ENCODE data around the gene ENTHD1.
"Not testable (repeated sequence)": the region's sequence is repeated elsewhere in the genome, so short reads cannot be mapped to it uniquely, and the experiment has no call there.

Gene ENTHD1

GRCh38 chr22:39744353-39744752 lies 149.2 kb downstream of the ENTHD1 start:
- Histone ChIP-seq H3K36me3 (ENCODE audit: insufficient read depth, low read length) (no peaks in the 10 kb centered on the region), H3K27me3 (ENCODE audit: insufficient read depth, low read length) (peaks cover 8% of the 10 kb centered on the region; the same call in 1 of the 2 replicates), H3K9me3 (ENCODE audit: insufficient read depth, low read depth, low read length) (no peaks in the 10 kb centered on the region), H3K9ac (ENCODE audit: low read depth, low read length) (no peak overlapping the region), H3K4me3 (ENCODE audit: low read length) (no peak overlapping the region), H3K4me1 (ENCODE audit: insufficient read depth, low read length) (no peaks in the 10 kb centered on the region), H3K27ac (ENCODE audit: low read depth, low read length) (no peak overlapping the region)

DNA sequence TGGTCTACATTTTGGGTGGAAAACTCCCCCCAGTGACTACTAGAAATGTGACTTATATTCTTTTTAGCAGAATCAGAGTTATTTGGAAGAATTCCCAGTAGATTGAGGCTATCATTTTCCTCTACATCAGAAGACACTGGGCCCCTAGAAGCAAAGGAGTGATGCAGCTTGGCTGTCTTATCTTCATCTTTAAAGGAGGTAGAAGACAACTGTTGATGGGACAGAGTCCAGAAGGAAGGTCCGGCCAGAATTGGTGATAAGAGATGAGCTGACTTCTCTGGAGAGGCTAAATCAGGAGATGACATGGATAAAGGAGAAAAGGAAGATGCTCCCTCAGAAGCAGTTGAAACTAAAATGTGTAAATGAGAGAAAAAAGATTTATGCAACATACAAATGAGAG lies 149.6 kb downstream of the ENTHD1 start:
- Histone ChIP-seq H3K36me3 (ENCODE audit: insufficient read depth, low read length) (no peaks in the 10 kb centered on the region), H3K4me1 (ENCODE audit: insufficient read depth, low read length) (no peaks in the 10 kb centered on the region), H3K4me3 (ENCODE audit: low read length) (no peak overlapping the region), H3K27me3 (ENCODE audit: insufficient read depth, low read length) (peaks cover 8% of the 10 kb centered on the region; the same call in 1 of the 2 replicates), H3K27ac (ENCODE audit: low read depth, low read length) (no peak overlapping the region), H3K9ac (ENCODE audit: low read depth, low read length) (no peak overlapping the region), H3K9me3 (ENCODE audit: insufficient read depth, low read depth, low read length) (no peaks in the 10 kb centered on the region)
- WGBS = 89% methylated on average over 1 of the region's 1 CpG

DNA sequence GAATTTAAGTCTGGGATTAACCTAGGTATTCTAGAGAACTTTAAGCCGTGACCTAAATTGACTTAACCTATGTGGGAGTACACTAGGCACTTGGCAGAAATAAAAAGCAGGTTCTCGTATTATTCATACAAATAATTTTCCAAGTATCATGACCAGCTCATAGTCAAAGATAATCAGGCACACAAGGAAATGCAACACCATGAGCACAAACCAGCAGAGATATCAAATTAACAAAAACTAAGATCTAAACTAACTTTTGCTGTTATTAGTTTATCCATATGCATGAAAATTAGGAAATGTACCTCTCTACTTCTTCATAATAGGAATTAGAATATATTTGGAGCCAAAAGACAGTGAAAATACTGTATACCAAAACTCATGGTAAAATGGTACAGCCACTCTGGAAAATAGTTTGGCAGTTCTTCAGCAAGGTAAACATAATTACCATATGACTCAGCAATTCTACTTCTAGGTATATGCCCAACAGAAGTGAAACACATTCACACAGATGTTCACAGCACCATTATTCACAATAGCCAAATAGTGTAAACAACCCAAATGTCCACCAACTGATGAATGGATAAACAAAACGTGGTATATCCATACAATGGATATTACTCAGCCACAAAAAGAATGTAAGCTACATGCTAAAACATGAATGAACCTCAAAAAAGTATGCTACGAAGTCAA lies 154.1 kb downstream of the ENTHD1 start:
- H3K27ac ChIP-seq (ENCODE audit: low read depth, low read length) = no peak overlapping the region

GRCh38 chr22:39738746-39739145 lies 154.8 kb downstream of the ENTHD1 start:
- Histone ChIP-seq H3K4me1 (ENCODE audit: insufficient read depth, low read length) (no peaks in the 10 kb centered on the region), H3K27me3 (ENCODE audit: insufficient read depth, low read length) (peaks cover 4% of the 10 kb centered on the region; the same call in 1 of the 2 replicates), H3K36me3 (ENCODE audit: insufficient read depth, low read length) (no peaks in the 10 kb centered on the region), H3K9ac (ENCODE audit: low read depth, low read length) (no peak overlapping the region), H3K9me3 (ENCODE audit: insufficient read depth, low read depth, low read length) (no peaks in the 10 kb centered on the region), H3K4me3 (ENCODE audit: low read length) (no peak overlapping the region), H3K27ac (ENCODE audit: low read depth, low read length) (no peak overlapping the region)
- 81% methylated on average over 1 of the region's 1 CpG for WGBS

More for the DNA sequence above, 154.1 kb downstream of the ENTHD1 start:
- H3K36me3 ChIP-seq (ENCODE audit: insufficient read depth, low read length) = no peaks in the 10 kb centered on the region
- H3K4me1 ChIP-seq (ENCODE audit: insufficient read depth, low read length) = no peaks in the 10 kb centered on the region
- H3K4me3 ChIP-seq (ENCODE audit: low read length) = no peak overlapping the region
- H3K9ac ChIP-seq (ENCODE audit: low read depth, low read length) = no peak overlapping the region
- H3K9me3 ChIP-seq (ENCODE audit: insufficient read depth, low read depth, low read length) = no peaks in the 10 kb centered on the region
- WGBS = 89% methylated on average over 3 of the region's 4 CpGs
- H3K27me3 ChIP-seq (ENCODE audit: insufficient read depth, low read length) = peaks cover 8% of the 10 kb centered on the region; the same call in 1 of the 2 replicates

- no peak overlapping the region for H3K27ac ChIP-seq (ENCODE audit: low read depth, low read length)
- no peaks in the 10 kb centered on the region for H3K27me3 ChIP-seq (ENCODE audit: insufficient read depth, low read length)
- no peaks in the 10 kb centered on the region for H3K9me3 ChIP-seq (ENCODE audit: insufficient read depth, low read depth, low read length)
- peaks cover 3% of the 10 kb centered on the region; the same call in 1 of the 2 replicates for H3K4me1 ChIP-seq (ENCODE audit: insufficient read depth, low read length)
- H3K36me3 ChIP-seq (ENCODE audit: insufficient read depth, low read length) = no peaks in the 10 kb centered on the region
- H3K4me3 ChIP-seq (ENCODE audit: low read length) = no peak overlapping the region
- 90% methylated on average over 10 of the region's 10 CpGs for WGBS
- no peak overlapping the region for H3K9ac ChIP-seq (ENCODE audit: low read depth, low read length)
These were observed 157.8 kb downstream of the ENTHD1 start for GRCh38 chr22:39735776-39736175.

- no peak overlapping the region for H3K4me3 ChIP-seq (ENCODE audit: low read length)
- H3K9me3 ChIP-seq (ENCODE audit: insufficient read depth, low read depth, low read length) = no peaks in the 10 kb centered on the region
- H3K36me3 ChIP-seq (ENCODE audit: insufficient read depth, low read length) = no peaks in the 10 kb centered on the region
- 81% methylated on average over 5 of the region's 5 CpGs for WGBS
- H3K4me1 ChIP-seq (ENCODE audit: insufficient read depth, low read length) = peaks cover 3% of the 10 kb centered on the region; the same call in 1 of the 2 replicates
- H3K9ac ChIP-seq (ENCODE audit: low read depth, low read length) = no peak overlapping the region
- no peak overlapping the region for H3K27ac ChIP-seq (ENCODE audit: low read depth, low read length)
- H3K27me3 ChIP-seq (ENCODE audit: insufficient read depth, low read length) = no peaks in the 10 kb centered on the region
These were observed 158.7 kb downstream of the ENTHD1 start for GRCh38 chr22:39734866-39735265.

- WGBS = no CpG with 5 or more reads among the region's 1 CpG
- H3K27me3 ChIP-seq (ENCODE audit: insufficient read depth, low read length); H3K27ac ChIP-seq (ENCODE audit: low read depth, low read length); H3K36me3 ChIP-seq (ENCODE audit: insufficient read depth, low read length); H3K9me3 ChIP-seq (ENCODE audit: insufficient read depth, low read depth, low read length); H3K4me1 ChIP-seq (ENCODE audit: insufficient read depth, low read length); H3K4me3 ChIP-seq (ENCODE audit: low read length); H3K9ac ChIP-seq (ENCODE audit: low read depth, low read length): not testable (repeated sequence)
These were observed 159.5 kb downstream of the ENTHD1 start for GRCh38 chr22:39734046-39734445.

DNA sequence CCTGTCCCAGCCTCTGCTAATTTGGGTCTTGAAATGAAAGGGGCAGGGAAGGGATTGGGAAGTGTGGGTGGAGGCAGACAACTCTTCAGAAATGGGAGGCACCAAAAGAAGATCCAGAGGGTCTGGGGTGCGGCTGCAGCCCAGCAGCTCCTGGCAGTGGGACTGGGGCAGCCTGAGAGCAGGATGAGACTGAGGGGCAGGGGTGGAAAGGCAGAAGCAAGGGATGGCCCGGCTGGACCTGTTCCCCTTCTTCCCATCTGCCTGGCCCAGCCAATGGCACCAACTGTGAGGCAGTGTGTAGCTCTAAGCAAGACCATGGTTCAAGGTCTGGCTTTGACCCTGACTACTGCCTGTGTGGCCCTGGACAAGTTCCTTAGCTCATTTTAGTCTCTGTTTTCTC lies 160.4 kb downstream of the ENTHD1 start:
- Histone ChIP-seq H3K27me3 (ENCODE audit: insufficient read depth, low read length) (no peaks in the 10 kb centered on the region), H3K9me3 (ENCODE audit: insufficient read depth, low read depth, low read length) (no peaks in the 10 kb centered on the region), H3K36me3 (ENCODE audit: insufficient read depth, low read length) (no peaks in the 10 kb centered on the region), H3K9ac (ENCODE audit: low read depth, low read length) (no peak overlapping the region), H3K27ac (ENCODE audit: low read depth, low read length) (no peak overlapping the region), H3K4me3 (ENCODE audit: low read length) (no peak overlapping the region), H3K4me1 (ENCODE audit: insufficient read depth, low read length) (peaks cover 3% of the 10 kb centered on the region; the same call in 1 of the 2 replicates)
- WGBS = 82% methylated on average over 2 of the region's 2 CpGs

DNA sequence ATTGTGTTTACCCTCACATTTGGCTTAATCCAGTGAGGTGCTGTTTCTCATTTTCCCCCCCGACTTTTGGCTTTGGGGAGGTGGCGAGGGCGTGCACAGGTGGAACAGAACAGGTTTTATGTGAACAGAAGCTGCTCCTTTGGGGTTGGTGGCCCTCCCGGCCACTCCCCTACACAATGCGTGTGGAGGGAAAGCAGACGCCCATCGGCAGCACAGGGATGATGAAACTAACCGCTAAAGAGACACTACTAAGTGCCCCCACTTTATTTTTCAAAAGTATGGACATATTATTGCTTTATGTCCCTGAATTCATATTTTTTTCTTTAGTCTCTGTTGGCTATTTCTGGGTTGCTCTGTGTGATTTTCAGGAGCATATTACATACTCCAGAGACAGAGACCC lies 160.9 kb downstream of the ENTHD1 start:
- no peak overlapping the region for H3K9ac ChIP-seq (ENCODE audit: low read depth, low read length)

GRCh38 chr22:39731881-39732555 lies 161.5 kb downstream of the ENTHD1 start:
- Histone ChIP-seq H3K4me3 (ENCODE audit: low read length) (no peak overlapping the region), H3K27me3 (ENCODE audit: insufficient read depth, low read length) (no peaks in the 10 kb centered on the region)
- WGBS = 77% methylated on average over 12 of the region's 12 CpGs

More for the DNA sequence above, 160.9 kb downstream of the ENTHD1 start:
- Histone ChIP-seq H3K27ac (ENCODE audit: low read depth, low read length) (no peak overlapping the region), H3K9me3 (ENCODE audit: insufficient read depth, low read depth, low read length) (no peaks in the 10 kb centered on the region), H3K4me1 (ENCODE audit: insufficient read depth, low read length) (peaks cover 3% of the 10 kb centered on the region; the same call in 1 of the 2 replicates), H3K4me3 (ENCODE audit: low read length) (no peak overlapping the region), H3K27me3 (ENCODE audit: insufficient read depth, low read length) (no peaks in the 10 kb centered on the region), H3K36me3 (ENCODE audit: insufficient read depth, low read length) (no peaks in the 10 kb centered on the region)
- 92% methylated on average over 8 of the region's 8 CpGs for WGBS

DNA sequence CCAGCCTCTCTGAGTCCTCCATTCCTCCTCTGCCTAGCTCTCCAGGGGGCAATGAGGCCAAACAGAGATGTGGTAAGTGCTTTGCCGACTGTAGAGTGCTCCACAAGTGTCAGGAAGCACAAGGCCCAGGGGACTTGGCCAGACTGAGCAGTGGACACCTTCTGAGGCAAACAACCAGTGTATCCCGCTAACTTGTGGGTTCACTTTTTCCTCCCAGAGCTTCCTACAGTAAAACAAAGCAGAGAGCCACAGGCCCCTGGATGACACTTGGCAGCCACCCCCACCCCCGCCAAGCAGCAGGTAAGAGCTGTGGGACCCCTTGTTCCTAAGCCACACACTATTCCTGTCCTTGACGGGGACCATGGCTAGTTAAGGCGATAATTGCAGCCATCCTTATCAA lies 162.1 kb downstream of the ENTHD1 start:
- H3K9ac ChIP-seq (ENCODE audit: low read depth, low read length) = no peak overlapping the region
- H3K27me3 ChIP-seq (ENCODE audit: insufficient read depth, low read length) = no peaks in the 10 kb centered on the region
- no peaks in the 10 kb centered on the region for H3K36me3 ChIP-seq (ENCODE audit: insufficient read depth, low read length)
- no peak overlapping the region for H3K4me3 ChIP-seq (ENCODE audit: low read length)
- WGBS = 93% methylated on average over 5 of the region's 5 CpGs
- H3K27ac ChIP-seq (ENCODE audit: low read depth, low read length) = no peak overlapping the region
- H3K9me3 ChIP-seq (ENCODE audit: insufficient read depth, low read depth, low read length) = no peaks in the 10 kb centered on the region
- H3K4me1 ChIP-seq (ENCODE audit: insufficient read depth, low read length) = peaks cover 3% of the 10 kb centered on the region; the same call in 1 of the 2 replicates

More at GRCh38 chr22:39731881-39732555, 161.5 kb downstream of the ENTHD1 start:
- Histone ChIP-seq H3K9me3 (ENCODE audit: insufficient read depth, low read depth, low read length) (no peaks in the 10 kb centered on the region), H3K9ac (ENCODE audit: low read depth, low read length) (no peak overlapping the region), H3K36me3 (ENCODE audit: insufficient read depth, low read length) (no peaks in the 10 kb centered on the region), H3K4me1 (ENCODE audit: insufficient read depth, low read length) (peaks cover 3% of the 10 kb centered on the region; the same call in 1 of the 2 replicates), H3K27ac (ENCODE audit: low read depth, low read length) (no peak overlapping the region)
